HepG2 (cell line): ENCODE data around the gene TUBA8. TPM values are rescaled to one million over a fixed set of nuclear protein-coding genes. Genes with fewer than 3 reads are reported as not detected.
A peak's percentile ranks its signal among the peaks of the same experiment; 100 is the strongest.

Experiments used
- ARID4A ChIP-seq: sonication (generic); formaldehyde crosslinking; IDR thresholded peaks from 2 replicates; pipeline ENCODE4 v1.5.0; 2020; ENCODE audit warnings: mild to moderate bottlenecking, missing genetic modification reagents, borderline replicate concordance
- ATF2 ChIP-seq: sonication (generic); formaldehyde crosslinking; IDR thresholded peaks from 2 replicates; pipeline ENCODE4 v1.4.0; 2020; ENCODE audit warnings: missing genetic modification reagents
- CSRNP2 ChIP-seq: sonication (generic); formaldehyde crosslinking; conservative IDR thresholded peaks from 2 replicates; pipeline ENCODE4 v1.8.0; 2022; ENCODE audit warnings: low read depth, missing genetic modification reagents
- HNF4G ChIP-seq, 2 experiments: sonication (generic) in 1 of 2; formaldehyde crosslinking in 1 of 2; IDR thresholded peaks; 2 replicates each; pipeline versions ENCODE4 v1.4.0 to v1.6.1; 2011 to 2020; ENCODE audit warnings: borderline replicate concordance in 2 of 2, low read depth in 2 of 2, mild to moderate bottlenecking in 2 of 2, low read length in 1 of 2, missing genetic modification reagents in 1 of 2, moderate library complexity in 1 of 2
- TFDP2 ChIP-seq: sonication (generic); formaldehyde crosslinking; IDR thresholded peaks from 2 replicates; pipeline ENCODE4 v1.4.0; 2020; ENCODE audit warnings: missing genetic modification reagents
- TOPORS ChIP-seq: sonication (generic); formaldehyde crosslinking; IDR thresholded peaks from 2 replicates; pipeline ENCODE4 v1.8.0; 2023; ENCODE audit warnings: mild to moderate bottlenecking, missing genetic modification reagents
- UBTF ChIP-seq: sonication (generic); formaldehyde crosslinking; IDR thresholded peaks from 2 replicates; pipeline ENCODE4 v1.4.0; 2020; ENCODE audit warnings: mild to moderate bottlenecking, missing genetic modification reagents
- ZFP62 ChIP-seq: sonication (generic); formaldehyde crosslinking; IDR thresholded peaks from 2 replicates; pipeline ENCODE4 v1.4.0; 2020; ENCODE audit warnings: missing genetic modification reagents
- ZMAT5 ChIP-seq: sonication (generic); formaldehyde crosslinking; IDR thresholded peaks from 2 replicates; pipeline ENCODE4 v1.5.0; 2020; ENCODE audit warnings: mild to moderate bottlenecking, low read depth, missing genetic modification reagents, borderline replicate concordance
- ZNF263 ChIP-seq: sonication (generic); formaldehyde crosslinking; IDR thresholded peaks from 2 replicates; pipeline ENCODE4 v1.4.0; 2020; ENCODE audit warnings: missing genetic modification reagents
- ZNF30 ChIP-seq: sonication (generic); formaldehyde crosslinking; IDR thresholded peaks from 2 replicates; pipeline ENCODE4 v1.5.0; 2020; ENCODE audit warnings: mild to moderate bottlenecking, missing genetic modification reagents
- ZNF503 ChIP-seq: sonication (generic); formaldehyde crosslinking; IDR thresholded peaks from 2 replicates; pipeline ENCODE4 v1.4.0; 2020; ENCODE audit warnings: missing genetic modification reagents
- ZNF777 ChIP-seq: sonication (generic); formaldehyde crosslinking; IDR thresholded peaks from 2 replicates; pipeline ENCODE4 v1.4.0; 2020; ENCODE audit warnings: missing genetic modification reagents
- polyA plus RNA-seq, 8 experiments: library from polyadenylated mRNA; depleted of rRNA in 3 of 8; stranded (reverse) in 7 of 8; unstranded in 1 of 8; fragments of >200 nt; fragmentation: Illumina TruSeq in 4 of 8; extraction: Trizol in 4 of 8; gene quantifications; 2 replicates each; pipeline versions ENCODE4 v1.2.1 to v1.2.3, GENCODE V29; 2011 to 2016; ENCODE audit warnings: low read depth in 4 of 8, missing spikeins in 1 of 8, mixed read lengths in 1 of 8; ENCODE audit not compliant: insufficient read depth in 1 of 8
- total RNA-seq, 5 experiments: library from RNA; depleted of rRNA; stranded (reverse); fragments of >200 nt; fragmentation: Illumina TruSeq; extraction: Trizol; gene quantifications; 2 replicates each; pipeline ENCODE4 v1.2.3, GENCODE V29; 2016; ENCODE audit warnings: low read depth in 1 of 5

Gene TUBA8
- total and polyA plus RNA-seq, 2 of the 13 experiments (the other 11 are each of a cell fraction or from before 2014, with no cell fraction given), result 0.35 to 0.69 TPM

- TF ChIP-seq ZNF503 (CRISPR knock-in tag) (peak; percentile 79; the same call in 1 of the 2 replicates), CSRNP2 (CRISPR knock-in tag) (peak; percentile 68; the same call in 1 of the 2 replicates), TOPORS (no peak), ZNF777 (CRISPR knock-in tag) (peak; percentile 61; the same call in 1 of the 2 replicates), TFDP2 (CRISPR knock-in tag) (peak; percentile 61), ZFP62 (CRISPR knock-in tag) (no peak), UBTF (CRISPR knock-in tag) (peak; percentile 69), HNF4G (IDR thresholded peaks at IDR 0.05; ENCODE audit: borderline replicate concordance, low read depth, low read length) (peak; percentile 98), HNF4G (CRISPR knock-in tag; IDR thresholded peaks at IDR 0.05; ENCODE audit: borderline replicate concordance, low read depth) (peak; percentile 99), ZMAT5 (CRISPR knock-in tag) (no peak), ZNF30 (CRISPR knock-in tag) (peak; percentile 84; the same call in 1 of the 2 replicates), ZNF263 (no peak), ARID4A (peak; percentile 85; the same call in 1 of the 2 replicates), ATF2 (CRISPR knock-in tag) (peak; percentile 72; the same call in 1 of the 2 replicates)
These were observed 37.8 kb downstream of the TUBA8 start (continued) for GRCh38 chr22:18148293-18148965.
